ENCODE results near the gene CCSER1.
"Not testable (repeated sequence)": the region's sequence is repeated elsewhere in the genome, so short reads cannot be mapped to it uniquely, and the experiment has no call there.

CCSER1 gene

DNA sequence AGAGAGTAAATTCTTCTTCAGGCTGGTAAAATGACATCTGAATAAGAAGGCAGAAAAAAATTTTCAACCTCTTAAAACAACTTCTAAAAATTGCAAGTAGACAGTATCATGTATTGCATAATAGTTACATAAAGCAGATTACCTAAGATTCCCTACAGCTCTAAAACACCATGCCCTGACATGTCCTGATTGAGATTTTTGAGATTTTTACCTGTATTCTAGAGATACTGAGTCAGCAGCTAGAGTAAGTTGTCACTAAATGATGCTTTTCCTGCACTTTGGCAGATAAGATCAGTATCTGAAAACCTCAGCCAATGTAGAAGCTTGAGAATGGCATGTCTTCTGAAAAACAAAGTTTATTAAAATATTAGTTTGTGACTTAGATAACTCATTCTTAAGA is 713.6 kb downstream of the CCSER1 start:
- no peak for DNase-seq (ENCODE audit: low spot score)

DNA sequence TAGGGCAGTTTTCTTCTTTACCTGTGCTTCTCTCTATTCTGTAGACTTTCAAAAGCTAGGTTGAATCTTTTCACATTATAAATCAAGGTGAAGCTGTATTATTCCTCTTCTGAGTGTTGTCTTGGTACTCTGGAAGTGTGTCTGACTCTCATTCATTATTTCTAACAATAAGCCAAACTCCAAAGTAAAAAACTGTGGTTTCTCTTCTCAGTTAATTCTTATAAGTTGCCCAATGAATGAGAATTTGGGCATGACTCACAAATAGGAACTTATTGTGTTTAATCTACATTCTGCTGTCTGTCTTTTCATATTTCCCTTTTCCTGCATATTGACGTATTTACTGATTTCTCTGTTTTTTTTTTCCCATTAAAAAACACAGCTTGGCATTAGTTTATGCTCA is 714.5 kb downstream of the CCSER1 start:
- no peak for DNase-seq (ENCODE audit: low spot score)

DNA sequence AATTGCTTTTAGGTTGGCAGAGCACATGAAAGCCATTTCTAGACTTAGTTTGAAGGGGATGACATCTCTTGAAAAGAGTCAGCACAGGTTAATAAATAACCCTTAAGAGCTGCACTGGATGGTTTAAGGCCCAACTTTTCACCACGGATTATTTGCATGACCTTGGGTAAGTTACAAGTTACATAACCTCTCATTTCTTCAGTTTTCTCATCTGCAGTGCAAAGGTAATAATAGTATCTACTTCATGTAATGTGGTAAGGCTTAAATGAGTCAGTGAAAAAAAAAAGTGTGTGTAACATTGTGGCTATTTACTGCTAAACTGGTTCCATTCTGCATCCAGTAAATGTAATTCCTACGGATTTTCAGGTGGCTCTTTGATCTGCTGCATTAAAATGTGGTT is 715.8 kb downstream of the CCSER1 start:
- DNase-seq (ENCODE audit: low spot score) = peak; percentile 7

DNA sequence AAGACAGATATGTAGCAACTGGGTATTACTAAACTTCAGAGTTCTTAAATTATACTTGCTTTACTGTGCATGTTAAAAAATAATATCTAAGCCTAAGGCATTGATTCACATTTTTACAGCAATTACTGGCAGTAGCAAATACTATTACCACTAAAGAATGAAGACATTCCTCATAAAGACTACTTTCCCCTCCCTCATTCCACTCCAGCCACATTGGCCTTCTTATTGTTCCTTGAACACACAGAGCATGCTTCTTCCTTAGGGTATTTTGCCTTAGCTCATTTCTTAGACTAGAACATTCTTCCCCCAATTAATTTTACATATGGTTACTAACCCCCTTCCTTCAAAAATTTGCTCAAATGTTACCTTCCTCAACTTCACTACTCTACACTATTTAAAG is 717.0 kb downstream of the CCSER1 start:
- no peak for DNase-seq (ENCODE audit: low spot score)

DNA sequence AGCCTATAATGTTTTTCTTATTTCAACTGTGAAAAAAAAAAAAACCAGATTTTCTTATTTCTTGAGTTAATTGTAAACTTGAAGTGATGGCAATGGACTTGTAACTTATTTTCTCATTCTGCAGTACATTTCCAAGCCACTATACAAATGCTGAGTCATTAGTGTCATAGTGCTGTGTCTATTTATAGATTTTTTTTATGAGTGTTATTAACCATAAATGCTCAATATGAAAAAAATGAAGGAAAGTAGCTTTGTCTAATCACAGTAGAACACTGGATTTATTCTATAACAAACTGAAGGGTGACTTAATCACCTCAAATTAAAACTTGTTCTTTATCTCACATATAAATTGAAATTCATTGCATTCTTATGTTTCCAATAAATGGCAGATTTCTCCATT is 718.6 kb downstream of the CCSER1 start:
- no peak for DNase-seq (ENCODE audit: low spot score)

DNA sequence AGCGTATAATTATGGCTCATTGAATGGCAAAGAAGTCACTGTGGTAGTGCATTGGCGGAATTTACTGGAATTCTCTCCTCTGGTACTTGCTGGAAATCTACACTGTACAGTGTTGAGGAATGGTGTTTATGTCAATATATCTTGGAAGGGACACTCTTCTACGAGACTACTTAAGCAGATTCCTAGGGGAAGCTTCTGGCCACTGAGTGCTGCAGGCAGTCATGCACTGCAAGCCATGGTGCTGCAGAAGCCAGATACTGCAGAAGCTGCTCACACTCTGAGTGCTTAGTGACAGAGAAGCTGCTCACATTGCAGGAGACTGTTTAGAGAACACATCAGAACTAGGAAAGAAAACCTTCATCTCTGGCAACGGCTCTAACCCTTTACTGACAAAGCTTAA is 725.0 kb downstream of the CCSER1 start:
- no peak for DNase-seq (ENCODE audit: low spot score)

DNA sequence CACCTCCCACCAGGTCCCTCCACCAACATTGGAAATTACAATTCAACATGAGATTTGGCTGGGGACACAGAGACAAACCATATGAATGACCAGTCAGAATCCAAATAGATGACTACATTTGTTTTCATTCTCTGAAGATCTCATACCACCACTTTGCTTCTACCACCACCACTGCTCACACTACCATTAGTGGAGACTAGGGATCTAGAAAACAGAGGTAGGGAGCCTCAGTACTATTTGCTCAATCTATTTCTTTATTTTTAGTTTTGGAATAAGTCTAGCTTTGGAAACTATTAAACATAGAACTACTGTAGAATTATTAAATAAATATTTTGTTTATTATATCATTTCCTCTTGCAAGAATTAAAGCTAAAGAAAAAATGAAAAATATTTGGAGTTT is 727.9 kb downstream of the CCSER1 start:
- DNase-seq (ENCODE audit: low spot score) = no peak

DNA sequence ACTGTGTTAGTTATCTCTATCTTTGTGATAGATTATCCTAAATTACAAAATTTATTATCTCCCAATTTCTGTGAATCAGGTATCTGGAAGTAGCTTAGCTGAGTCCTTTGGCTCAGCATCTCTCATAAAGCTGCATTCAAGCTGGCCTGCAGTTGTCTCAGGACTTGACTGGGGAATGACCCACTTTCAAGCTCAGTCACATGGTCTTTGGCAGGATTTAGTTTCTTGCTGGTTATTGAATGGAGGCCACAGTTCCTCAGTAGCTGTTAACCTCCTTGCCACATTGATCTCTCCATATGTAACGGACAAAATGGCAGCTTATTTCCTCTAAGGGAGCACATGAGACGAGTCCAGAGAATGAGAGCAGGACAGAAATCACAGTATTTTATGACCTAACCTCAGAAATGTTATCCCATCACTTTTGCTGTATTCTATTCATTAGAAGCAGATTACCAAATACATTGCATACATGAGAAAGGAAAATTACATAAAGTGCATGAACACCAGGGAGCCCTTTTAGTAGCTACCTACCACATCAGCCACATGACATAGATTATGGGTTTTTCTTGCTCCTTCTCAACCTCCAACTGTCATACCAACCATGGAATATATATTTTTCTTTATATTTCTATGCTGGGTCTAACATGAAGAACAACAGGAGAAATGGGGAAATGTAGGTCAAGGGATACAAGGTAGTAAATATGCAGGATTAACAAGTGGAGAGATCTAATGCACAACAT is 730.1 kb downstream of the CCSER1 start:
- DNase-seq (ENCODE audit: low spot score) = no peak

DNA sequence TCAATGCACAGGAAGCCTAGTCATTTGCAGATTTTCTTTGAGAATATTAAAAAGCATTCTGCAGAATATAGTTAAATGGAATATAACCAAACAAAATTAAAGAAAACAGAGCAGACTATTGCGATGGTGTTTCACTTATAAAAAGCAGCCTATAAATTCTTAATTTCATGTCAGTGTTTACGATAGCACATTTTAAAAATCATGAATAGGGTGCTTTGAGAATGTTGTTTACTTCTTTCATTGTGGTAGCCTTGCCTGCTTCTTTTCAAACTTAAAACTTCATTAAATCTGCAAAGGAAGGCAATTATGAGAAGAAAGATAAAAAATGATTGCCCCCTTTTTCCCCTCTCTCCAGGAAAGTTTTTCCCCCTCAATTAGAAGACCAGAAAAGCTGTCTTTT is 748.6 kb downstream of the CCSER1 start:
- no peak for DNase-seq (ENCODE audit: low spot score)

DNA sequence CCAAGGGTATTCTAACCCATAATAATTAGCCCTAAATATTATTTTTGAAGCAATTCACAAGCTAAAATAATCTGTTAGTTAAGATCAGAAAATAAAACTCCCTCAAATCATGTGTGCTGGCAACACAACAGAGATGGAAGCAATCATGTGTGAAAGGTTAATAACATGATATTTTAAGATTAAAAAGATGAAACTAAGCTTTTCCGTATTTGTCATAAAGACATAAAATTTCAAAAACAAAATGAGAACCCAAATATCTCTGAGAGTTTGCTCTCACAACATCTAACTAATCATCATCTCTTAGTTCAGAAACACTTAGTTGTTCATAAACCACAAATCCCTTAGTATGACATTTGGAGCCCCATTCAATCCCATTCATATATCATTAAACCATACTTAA is 749.1 kb downstream of the CCSER1 start:
- DNase-seq (ENCODE audit: low spot score) = no peak

DNA sequence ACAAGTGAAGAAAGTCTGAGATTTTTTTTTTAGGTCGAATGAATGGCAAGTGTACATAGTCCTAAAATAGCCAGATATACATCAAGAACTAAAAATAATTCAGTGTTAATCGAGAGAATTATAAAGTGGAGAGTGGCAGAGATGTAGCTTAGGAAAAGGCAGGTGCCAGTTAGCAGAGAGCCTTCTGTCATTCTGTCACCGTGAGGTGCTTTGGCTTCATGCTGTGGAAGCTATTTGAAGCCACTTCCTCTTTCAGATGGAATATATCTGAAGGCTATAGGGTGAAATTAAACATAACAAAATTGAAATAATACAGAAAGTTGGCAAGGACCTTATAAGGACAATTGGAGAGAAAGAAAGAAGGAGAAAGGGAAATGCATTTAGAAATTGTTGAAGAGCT is 756.3 kb downstream of the CCSER1 start:
- no peak for DNase-seq (ENCODE audit: low spot score)

DNA sequence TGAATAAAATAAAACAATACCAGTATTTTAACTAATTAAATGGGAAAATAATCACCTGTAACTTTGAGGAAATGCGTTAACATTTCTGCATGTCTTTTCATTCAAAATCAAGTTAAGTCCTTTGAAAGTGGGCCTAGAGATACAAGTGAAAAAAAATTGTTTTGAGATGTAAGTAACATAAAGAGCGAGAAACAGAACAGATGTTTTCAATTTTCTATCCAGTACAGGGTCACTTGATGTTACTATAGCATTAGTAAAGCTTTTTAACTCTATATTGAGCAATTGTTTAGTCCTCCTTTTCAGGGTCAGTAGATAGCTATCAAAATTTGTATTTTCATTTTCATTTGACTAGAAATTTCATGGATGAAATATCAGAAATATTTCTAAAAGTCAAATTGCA is 761.4 kb downstream of the CCSER1 start:
- no peak for DNase-seq (ENCODE audit: low spot score)

DNA sequence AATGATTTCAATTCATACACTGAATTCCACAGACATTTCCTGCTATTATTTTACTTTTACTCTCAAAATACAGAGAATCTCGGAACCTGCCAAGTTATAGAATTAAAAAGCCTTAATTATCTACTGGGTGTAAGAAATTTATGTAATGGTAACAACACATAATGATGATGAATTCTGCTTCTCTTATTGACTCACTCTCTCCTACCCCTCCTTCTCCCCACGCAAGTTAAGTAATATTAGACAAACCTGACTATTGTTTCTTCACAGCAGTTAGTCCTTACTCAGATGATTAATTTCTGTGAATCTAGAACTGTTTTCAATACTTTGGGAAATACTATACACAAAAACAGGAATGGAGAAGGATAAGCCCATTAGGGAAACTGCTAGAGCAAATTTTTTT is 762.0 kb downstream of the CCSER1 start:
- no peak for DNase-seq (ENCODE audit: low spot score)

DNA sequence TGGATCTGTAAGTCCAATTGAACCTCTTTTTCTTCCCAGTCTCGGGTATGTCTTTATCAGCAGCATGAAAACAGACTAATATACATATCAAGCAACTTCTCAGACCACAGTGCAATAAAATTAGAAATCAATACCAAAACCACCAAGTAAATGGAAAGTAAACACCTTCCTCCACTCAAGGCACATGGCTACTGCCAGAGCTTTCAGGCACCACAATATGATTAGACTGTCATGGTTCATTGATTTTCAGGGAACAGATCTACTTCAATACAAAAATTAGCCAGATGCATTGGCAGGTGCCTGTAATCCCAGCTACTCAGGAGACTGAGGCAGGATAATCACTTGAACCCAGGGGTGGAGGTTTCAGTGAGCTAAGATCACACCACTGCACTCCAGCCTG is 776.2 kb downstream of the CCSER1 start:
- DNase-seq (ENCODE audit: low spot score) = not testable (repeated sequence)

DNA sequence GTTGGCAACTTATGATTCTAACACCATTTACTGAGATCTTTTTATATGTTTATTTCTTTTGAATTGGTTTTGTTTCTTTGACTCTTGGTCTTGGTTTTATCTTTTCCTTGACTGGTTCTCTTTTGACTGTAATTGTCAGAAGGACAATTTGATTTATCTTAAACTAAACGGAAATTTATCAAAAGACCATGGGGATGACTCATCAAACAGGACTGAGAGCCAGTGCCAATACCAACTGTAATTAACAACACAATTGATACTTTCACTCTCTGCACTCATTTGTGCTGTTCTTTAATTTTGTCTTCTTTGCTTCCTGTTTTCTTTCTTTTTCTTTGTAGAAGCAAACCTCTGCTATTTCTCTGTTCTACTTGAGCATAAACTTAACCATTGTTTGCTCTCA is 776.8 kb downstream of the CCSER1 start:
- DNase-seq (ENCODE audit: low spot score) = no peak

DNA sequence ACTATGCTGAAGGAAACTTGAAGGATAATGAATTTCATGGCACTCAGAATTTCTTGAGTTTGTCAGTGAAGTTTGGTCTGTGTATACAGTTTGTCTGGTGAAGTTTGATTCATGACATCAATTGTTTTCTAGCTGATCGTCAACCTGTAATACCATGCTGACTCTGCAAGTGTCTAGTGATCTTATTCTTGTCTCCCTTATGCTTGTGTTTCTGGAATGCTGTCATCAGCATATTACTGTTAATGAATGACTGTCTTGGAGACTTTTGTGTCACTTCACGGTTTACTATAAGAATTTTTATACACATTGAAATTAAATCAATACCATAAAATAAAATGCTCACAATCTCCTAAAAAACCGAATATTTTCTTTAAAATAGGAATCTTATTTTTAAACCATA is 779.0 kb downstream of the CCSER1 start:
- DNase-seq (ENCODE audit: low spot score) = no peak

DNA sequence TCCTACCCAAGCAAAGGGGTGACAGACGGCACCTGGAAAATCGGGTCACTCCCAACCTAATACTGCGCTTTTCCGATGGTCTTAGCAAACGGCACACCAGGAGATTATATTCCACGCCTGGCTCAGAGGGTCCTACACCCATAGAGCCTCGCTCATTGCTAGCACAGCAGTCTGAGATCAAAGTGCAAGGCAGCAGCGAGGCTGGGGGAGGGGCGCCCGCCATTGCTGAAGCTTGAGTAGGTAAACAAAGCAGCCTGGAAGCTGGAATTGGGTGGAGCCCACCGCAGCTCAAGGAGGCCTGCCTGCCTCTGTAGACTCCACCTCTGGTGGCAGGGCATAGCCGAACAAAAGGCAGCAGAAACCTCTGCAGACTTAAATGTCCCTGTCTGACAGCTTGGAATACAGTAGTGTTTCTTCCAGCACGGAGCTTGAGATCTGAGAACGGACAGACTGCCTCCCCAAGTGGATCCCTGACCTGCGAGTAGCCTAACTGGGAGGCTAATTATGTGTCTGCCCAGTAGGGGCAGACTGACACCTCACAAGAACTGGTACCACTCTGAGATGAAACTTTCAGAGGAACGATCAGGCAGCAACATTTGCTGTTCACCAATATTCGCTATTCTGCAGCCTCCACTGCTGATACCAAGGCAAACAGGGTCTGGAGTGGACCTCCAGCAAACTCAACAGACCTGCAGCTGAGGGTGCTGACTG is 784.7 kb downstream of the CCSER1 start:
- not testable (repeated sequence) for DNase-seq (ENCODE audit: low spot score)

DNA sequence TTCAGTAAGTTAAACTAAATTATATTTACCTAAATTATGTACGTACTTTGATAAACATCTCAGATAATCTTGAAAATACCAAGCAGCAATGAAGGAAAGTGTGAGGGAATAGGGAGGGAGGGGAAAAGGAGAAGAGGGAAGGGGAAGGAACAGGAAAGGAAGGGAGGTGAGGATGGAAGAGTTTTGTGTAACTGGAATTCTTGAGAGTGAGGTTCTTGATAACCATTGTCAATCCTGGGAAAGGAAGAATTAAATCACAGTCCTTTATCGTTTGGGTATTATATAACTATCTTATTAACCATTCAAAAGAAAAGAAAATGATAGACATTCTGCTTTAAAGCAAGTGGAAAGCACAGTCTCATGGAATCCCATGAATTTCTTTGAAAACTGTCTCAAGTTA is 795.0 kb downstream of the CCSER1 start:
- DNase-seq (ENCODE audit: low spot score) = no peak

DNA sequence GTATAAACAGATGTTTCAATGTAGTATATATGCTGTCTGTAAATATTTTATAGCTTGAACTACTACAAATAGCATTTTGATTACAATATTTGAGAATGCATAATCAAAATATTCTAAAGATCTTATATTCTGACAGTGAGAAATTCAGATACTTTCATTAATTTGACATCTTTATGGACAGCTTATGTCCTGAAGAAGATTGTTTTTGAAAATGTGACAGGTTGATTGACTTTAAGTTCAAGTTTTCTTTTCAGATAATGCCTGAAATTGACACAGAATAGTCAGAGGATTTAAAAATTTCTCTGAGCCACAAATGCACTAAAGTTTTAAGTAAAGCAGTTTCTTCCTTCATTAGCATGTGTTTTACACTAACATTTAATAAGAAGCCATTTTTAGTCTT is 799.8 kb downstream of the CCSER1 start:
- no peak for DNase-seq (ENCODE audit: low spot score)

DNA sequence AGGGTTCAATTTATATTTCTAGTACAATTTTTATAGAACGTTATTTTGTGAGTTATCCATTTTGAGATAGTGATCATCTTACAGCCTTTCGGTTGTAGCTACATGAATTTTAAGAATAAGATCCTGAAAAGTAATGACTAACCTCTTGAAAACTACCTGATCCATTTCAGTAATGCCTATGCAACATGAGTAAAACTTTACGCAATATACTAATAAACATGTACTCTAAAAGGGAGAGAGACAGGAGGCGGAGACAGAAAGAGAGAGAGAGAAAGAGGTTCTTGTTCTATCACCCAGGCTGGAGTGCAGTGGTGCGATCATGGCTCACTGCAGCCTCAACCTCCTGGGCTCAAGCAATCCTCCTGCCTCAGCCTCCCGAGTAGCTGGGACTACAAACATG is 816.1 kb downstream of the CCSER1 start:
- DNase-seq (ENCODE audit: low spot score) = no peak

DNA sequence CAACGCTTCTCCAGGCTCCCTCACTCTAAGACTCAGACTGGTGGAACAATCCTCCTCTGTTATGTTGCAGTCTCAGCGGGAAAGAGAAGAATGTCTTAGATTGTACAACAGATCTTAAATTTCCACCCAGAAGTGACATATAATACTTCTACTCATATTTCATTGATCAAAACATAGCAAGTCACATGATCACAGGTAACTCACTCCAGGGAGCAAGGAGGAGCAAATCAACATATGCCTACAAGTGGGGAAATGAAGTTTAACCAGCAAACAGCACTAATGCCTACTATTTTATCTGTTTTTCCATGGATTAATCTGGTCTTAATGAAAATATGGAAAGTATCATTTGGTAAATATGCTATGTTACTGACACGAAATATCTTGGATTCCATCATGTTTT is 819.8 kb downstream of the CCSER1 start:
- DNase-seq (ENCODE audit: low spot score) = no peak

DNA sequence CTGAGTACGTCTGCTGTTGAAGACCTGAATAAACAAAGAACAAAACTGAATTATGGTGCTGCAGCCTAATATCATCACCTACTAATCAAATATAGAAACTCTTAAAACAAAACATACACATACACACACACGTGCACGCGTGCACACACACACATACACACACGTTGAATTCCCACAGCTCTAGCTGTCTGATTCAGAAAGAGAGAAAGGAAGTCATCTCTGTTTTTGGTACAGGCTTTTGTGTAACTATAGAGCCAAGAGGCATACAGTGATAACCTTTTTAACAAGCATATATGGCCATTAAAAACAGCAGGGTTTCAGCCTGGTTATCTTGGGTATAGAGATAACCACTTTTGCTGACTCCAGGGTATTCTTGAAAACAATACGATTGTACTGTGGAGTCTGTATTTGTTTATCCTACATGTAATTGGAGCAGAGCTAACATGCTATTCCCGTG is 823.2 kb downstream of the CCSER1 start:
- DNase-seq (ENCODE audit: low spot score) = no peak

DNA sequence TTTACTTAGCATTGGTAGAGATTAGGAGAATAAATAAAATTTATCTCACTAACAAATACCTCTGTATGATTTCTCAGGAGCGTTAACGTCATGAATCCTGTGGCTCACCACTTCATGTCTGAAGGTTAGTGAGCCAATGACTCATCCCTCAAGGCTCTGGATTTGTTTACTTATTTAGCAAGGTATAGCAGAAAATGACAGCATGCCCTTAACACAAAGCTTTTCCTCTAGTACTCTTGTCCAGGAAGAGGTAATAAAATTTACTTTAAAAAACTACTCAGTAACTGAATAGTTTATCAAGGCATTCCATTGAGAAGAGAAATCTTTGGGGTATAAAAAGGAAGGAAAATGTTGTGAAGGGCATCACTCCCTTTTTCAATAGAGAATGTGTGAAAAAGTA is 823.8 kb downstream of the CCSER1 start:
- DNase-seq (ENCODE audit: low spot score) = no peak
